HG03025 (cell line): ENCODE results near the gene TATDN3.
"Not testable (repeated sequence)": the region's sequence is repeated elsewhere in the genome, so short reads cannot be mapped to it uniquely, and the experiment has no call there.

ENCODE experiments used
- ATAC-seq: cut with Tn5 transposase; IDR thresholded peaks from one replicate; pipeline ENCODE4 v1.9.1; 2021; ENCODE audit warnings: mild to moderate bottlenecking, moderate library complexity; ENCODE audit not compliant: unreplicated experiment, low FRiP score

Gene TATDN3

DNA sequence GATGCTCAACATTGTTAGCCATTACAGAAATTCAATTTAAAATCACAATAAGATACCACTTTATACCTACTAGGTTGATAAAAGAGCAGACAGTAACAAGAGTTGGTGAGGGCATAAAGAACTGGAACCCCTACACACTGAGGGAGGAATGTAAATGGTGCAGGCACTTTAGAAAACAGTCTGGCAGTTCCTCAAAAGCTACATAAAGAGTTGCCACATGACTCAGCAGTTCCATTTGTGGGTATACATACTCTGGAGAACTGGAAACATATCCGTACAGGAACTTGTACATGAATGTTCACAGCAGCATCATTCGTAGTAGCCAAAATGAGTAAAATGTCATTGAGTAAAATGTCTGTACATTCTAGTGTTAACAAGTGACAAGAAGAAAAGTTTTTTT lies 17.1 kb upstream of the TATDN3 start:
- ATAC-seq: no peak

- no peak for ATAC-seq
Measured at GRCh38 chr1:212775241-212775640, 16.5 kb upstream of the TATDN3 start.

DNA sequence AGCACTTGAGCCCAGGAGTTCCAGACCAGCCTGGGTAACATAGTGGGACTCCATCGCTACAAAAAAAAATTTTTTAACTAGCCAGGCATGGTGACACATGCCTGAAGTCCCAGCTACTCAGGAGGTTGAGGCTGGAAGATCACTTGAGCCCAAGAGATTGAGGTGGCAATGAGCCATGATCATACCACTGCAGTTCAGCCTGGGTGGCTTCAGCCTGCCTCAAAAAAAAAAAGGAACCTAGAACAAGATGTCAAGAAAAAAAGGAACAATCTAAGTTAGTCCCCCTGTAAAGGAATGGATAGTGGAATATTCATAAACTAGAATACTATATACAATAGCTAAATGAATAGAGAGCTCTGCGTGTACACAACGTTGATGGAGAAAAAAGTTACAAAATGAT lies 14.5 kb upstream of the TATDN3 start:
- ATAC-seq: no peak

GRCh38 chr1:212779086-212779485 lies 12.6 kb upstream of the TATDN3 start:
- ATAC-seq: not testable (repeated sequence)

DNA sequence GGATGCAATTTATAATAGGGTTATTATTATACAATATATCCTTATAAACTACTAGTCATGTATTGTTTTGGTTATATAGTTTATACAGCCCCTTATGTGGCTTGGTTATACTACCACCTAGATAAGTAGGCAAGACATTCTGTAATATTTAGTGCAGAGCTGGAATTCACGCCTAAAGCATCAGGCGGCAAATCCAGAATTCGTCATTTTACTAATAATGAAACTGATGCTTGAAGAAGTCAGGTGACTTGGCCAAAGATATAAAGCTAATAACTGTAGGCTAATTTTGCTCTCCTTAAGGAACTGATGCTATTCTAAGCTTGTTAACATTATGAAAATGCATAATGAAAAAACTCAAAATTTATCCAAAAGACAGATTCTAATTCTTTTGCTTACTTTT lies 10.9 kb upstream of the TATDN3 start:
- no peak for ATAC-seq

- no peak for ATAC-seq
Measured at GRCh38 chr1:212781225-212781624, 10.5 kb upstream of the TATDN3 start.

DNA sequence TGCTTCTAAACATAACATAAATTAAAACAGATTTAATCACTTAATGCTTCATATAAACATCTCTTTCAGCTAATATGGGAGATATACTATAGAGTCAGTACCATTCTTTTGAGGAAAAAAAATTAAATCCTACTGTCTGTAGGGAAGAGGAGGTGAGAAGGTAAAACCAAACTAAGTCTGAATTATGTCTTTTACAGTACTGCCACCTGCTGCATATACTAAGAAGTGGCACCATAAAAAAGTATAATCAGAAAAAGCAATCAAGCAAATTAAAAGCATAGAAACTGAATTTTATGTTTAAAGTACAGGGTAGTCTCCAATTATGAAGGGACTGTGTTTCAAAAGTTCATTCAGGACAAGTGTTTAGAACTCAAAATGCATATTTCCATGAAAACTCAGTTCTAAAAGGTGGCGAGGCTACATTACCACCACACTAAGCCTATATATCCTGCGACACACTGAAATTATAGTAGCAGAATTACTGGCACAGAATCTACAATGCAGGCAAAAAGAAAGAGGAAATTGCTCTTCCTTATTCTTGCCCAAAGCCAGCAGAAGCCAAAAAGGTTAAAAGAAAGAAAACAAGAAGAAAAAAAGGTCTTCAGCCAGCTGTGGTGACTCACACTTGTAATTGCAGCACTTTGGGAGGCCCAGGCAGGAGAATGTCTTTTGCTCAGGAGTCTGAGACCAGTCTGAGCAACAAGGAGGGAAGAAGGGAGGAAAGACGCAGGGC lies 9.1 kb upstream of the TATDN3 start:
- no peak for ATAC-seq

DNA sequence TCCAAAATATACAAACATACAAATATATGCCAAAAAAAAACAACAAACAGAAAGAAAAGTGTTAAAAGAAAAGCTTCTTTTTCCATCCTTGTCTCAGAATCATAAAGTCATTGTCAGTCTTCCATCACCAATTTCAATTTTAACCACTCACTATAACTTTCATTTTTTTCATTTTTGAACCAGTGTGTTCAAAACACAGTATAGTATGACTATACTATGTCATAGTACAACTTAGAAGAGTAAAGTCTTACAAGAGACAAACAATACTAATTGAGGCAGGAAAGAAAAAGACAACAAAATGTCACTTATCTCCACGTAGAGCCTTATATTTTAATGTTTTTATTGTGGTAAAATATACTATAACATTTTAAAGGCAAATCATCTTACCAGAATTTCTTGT lies 7.7 kb upstream of the TATDN3 start:
- no peak for ATAC-seq

GRCh38 chr1:212785871-212786270 lies 5.8 kb upstream of the TATDN3 start:
- no peak for ATAC-seq

GRCh38 chr1:212791261-212791675 lies 426 bp upstream of the TATDN3 start:
- peak; percentile 29 for ATAC-seq

- no peak for ATAC-seq
Measured at GRCh38 chr1:212792396-212792908, 758 bp downstream of the TATDN3 start.

DNA sequence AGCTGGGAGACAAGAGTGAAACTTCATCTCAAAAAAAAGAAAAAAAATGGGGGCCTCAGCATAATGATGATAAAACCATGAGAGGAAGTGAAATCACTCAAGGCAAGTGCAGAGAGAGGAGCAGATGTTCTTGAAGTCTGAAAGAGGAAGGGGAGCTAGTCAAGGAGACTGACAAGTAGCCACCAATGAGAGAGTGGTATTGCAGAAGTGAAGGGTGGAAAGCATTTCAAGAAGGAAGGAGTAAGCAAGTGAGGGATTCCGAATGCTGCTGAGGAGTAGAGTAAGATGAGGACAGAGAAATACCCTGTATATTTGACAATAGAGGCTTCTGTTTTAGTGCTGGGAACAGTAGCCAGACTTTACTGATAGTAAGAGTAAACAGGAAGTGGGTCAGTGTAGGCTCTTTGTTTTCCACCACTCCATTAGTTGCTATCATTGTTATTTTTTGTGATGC lies 2.9 kb downstream of the TATDN3 start:
- ATAC-seq: peak; percentile 78

GRCh38 chr1:212797681-212798080 lies 6.0 kb downstream of the TATDN3 start:
- no peak for ATAC-seq

- ATAC-seq: no peak
Measured at GRCh38 chr1:212805767-212806166, 14.1 kb downstream of the TATDN3 start.

DNA sequence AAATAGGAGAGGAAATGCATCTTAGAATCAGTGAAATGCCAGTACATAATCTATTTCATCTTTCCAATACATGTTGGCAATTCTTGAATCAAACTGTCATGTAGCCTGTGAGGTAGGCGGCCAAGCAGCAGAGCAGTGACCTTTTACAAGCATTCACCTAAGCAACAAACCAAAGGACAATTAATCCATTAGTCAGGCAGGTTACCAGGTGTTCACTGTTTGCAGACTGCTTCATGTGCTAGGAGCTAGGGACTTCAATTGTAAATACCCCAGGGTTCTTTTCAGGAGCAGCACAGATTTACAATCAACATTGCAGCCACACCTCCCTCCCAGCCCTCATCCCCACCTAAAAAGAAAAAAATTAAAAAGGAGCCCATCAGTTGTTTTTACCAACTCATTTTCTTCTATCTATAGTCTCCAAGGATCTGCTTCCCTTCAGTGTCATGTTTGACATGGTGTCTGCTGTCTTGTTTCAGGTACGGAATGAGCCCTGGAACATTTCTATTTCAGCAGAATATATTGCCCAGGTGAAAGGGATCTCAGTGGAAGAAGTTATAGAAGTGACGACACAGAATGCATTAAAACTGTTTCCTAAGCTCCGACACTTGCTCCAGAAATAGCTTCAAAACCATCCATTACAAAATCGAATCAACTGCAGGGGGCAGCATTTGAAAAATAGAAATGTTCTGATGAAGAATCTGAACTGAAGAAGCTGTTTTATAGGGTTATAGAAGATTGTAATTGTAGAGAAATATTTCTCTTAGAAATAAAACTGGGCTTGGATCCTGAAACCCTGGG lies 23.0 kb downstream of the TATDN3 start:
- ATAC-seq: no peak

GRCh38 chr1:212816567-212817278 lies 25.0 kb downstream of the TATDN3 start:
- no peak for ATAC-seq

- peak; percentile 39 for ATAC-seq
Measured at GRCh38 chr1:212819726-212820125, 28.0 kb downstream of the TATDN3 start.

DNA sequence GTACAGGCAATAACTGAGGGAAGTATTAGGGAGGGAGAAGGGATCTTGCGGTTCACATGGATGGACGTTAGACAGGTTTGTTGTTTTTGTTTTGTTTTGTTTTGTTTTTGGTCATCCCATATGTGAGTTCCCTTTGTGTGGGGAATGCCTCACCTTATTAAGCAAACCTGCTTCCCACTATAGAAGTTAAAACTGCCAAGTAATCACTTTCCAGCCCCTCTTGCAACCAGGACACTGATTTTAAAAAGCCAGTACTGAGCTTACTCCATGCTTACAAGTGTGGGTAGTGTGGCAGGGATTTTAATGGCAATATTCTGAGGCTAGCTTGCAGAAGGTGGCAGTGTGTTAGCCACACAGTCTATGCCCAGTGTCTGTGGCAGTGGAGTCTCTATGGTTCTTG lies 29.3 kb downstream of the TATDN3 start:
- ATAC-seq: no peak

DNA sequence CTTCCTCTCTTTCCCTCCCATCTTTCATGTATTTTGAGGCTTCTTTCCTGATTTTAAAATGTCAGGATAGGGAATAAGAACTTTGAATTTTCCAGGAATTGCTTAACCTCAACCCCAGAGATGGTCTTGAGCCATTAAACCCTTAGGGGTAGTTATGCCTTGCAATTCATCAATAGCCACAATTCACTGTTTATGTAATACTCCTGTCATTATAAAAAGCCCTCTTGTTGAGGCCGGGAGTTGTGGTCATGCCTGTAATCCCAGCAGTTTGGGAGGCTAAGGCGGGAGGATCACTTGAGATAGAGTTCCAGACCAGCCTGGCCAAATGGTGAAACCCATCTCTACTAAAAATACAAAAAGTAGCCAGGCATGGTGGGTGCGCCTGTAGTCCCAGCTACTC lies 31.3 kb downstream of the TATDN3 start:
- ATAC-seq: no peak

DNA sequence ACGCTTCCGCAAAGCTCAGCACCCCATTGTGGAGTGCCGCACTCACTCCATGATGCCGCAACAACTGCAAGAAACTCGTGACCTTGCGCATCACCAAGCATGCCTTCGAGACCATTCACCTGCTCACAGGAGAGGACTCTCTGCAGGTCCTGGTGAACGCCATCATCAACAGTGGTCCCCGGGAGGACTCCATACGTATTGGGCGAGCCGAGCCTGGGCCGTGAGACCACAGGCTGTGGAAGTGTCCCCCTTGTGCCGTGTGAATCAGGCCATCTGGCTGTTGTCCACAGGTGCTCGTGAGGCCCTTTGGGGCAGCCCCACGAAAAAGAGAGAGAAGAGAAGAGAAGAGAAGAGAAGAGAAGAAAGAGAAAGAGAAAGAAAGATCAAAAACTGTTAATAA lies 32.5 kb downstream of the TATDN3 start:
- ATAC-seq: no peak
